Measurements from ENCODE around the gene PRF1.

DNA sequence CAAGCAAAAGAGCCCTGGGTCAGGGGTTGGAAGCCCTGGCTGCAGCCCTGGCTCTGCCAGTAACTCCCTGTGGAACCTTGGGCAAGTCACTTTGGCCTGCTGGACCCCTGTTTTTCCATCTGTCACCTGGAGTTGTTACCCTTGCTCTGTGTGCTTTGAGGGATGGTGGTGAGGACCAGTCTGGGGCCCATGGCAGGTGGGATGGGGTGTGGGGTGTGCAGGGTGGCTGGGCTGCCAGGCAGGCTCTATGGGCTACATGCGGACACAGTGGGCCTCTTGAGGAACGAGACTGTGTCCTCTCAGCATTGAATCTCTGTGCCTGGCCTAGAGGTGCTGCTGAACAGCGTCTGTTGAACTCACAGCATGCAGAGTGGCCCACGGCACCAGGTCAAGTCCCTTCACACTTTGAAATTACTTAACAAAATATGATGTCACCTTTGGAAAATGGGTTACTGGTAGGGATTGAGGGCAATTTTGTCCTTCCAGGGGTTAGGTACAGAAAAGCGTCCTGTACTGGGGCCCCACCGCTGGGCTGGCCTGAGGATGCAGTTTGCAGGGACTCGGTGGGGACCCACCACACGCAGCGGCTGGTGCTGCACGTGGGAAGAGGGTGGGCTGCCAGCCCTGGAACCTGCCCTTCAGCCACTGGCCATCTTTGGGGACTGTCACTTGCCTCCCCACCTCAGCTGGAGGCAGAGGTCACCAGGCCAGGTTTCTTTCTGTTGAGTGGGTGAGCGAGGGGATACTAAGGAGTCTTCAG, 45.3 kb downstream of the PRF1 start:
- TF ChIP-seq, protein P1, sequence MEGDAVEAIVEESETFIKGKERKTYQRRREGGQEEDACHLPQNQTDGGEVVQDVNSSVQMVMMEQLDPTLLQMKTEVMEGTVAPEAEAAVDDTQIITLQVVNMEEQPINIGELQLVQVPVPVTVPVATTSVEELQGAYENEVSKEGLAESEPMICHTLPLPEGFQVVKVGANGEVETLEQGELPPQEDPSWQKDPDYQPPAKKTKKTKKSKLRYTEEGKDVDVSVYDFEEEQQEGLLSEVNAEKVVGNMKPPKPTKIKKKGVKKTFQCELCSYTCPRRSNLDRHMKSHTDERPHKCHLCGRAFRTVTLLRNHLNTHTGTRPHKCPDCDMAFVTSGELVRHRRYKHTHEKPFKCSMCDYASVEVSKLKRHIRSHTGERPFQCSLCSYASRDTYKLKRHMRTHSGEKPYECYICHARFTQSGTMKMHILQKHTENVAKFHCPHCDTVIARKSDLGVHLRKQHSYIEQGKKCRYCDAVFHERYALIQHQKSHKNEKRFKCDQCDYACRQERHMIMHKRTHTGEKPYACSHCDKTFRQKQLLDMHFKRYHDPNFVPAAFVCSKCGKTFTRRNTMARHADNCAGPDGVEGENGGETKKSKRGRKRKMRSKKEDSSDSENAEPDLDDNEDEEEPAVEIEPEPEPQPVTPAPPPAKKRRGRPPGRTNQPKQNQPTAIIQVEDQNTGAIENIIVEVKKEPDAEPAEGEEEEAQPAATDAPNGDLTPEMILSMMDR (IDR thresholded peaks at IDR 0.05): no peak
- TF ChIP-seq POLR2A (IDR thresholded peaks at IDR 0.05): no peak

All from thyroid gland (tissue), 4 donors.